OCI-LY3 (cell line): ENCODE measurements around the gene TTLL10.

Experiments used
- CTCF ChIP-seq: fragments of 200-600, 300-600 bp; sonication (generic); IDR thresholded peaks from 2 replicates; pipeline ENCODE4 v1.5.1; 2014; ENCODE audit warnings: antibody characterized with exemption, low read length, low read depth
- EZH2phosphoT487 ChIP-seq: fragments of 200-600 bp; shearing (Covaris generic); IDR thresholded peaks from 2 replicates; pipeline ENCODE4 v1.6.1; 2018; ENCODE audit warnings: antibody characterized with exemption, mixed run types, low read depth

DNA sequence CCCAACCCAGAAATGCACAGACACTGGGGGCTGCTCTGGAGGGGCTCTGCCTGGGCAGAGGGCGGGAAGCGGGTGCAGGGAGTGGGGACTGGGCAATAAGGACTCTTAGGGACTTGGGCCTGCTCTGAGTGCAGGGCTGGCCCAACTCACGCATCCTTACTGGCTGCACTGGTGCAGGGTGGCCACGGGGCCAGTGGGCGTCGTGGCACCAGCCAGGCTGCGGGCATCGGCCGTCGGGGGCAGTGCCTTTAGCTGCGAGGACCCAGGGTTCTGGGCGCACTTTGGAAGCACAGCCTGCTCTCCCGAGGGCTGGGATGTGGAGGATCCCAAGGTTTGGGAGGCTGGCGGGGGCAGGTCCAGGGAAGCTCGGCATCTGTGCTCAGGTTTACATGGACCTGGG, 27.1 kb upstream of the TTLL10 start:
- TF ChIP-seq CTCF (no peak), EZH2phosphoT487 (no peak)
